ENCODE data around the gene PKD1. TPM values are rescaled to one million over a fixed set of nuclear protein-coding genes. Genes with fewer than 3 reads are reported as not detected.

The PKD1 gene
- total and polyA plus RNA-seq, 9 donors: 63.3 to 183 (median 153) TPM

DNA sequence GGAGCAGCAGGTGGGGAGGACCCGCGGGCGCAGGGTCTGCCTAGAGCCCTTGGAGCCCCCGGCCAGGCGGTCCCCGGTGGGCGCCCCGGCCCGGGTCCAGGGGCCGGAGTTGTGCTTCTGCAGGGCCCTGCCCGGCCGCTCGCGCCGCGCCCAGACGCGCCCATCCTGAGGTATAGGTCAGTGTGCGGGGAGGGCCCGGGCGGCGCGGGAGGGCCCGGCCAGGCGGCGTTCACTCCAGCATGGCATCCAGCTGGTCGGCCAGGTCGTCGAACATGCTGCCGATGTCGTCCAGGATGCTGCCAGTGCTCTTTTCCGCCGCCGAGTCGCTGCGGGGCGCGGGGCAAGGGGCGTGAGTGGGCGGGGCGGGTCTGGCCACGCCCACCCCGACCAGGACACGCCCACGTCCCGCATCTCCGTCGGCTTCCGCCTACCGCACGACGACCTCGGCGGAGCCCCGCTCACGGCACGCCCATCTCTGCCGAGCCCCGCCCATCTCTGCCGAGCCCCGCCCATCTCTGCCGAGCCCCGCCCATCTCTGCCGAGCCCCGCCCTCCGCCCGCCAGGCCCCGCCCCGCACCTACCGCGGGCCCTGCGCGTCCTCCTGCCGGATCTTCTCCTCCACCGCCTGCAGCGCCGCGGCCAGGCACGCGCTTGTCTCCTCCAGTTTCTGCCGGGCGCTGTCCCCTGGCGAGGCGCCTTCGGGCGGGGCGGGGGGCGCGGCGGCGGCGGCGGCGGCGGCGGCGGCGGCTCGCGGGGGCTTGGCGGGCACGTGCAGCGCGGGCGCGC is 42.8 kb upstream of the PKD1 start:
- no peaks in the 10 kb centered on the region for H3K27me3 ChIP-seq (ENCODE audit: control insufficient read depth, insufficient read depth, low read length)
- H3K36me3 ChIP-seq (ENCODE audit: control insufficient read depth, insufficient read depth, low read length): peaks cover 42% of the 10 kb centered on the region
- DNase-seq: peak; percentile 68
- no peak overlapping the region for H3K27ac ChIP-seq (ENCODE audit: low read length)
- WGBS (ENCODE audit: insufficient coverage): 23% methylated on average over 102 of the region's 106 CpGs
- no peak overlapping the region for H3K4me3 ChIP-seq (ENCODE audit: low read length)
- no peaks in the 10 kb centered on the region for H3K4me1 ChIP-seq (ENCODE audit: control insufficient read depth, insufficient read depth, low read length)
- H3K9me3 ChIP-seq (replicated peaks; ENCODE audit: control insufficient read depth, low read depth, low read length): no peaks in the 10 kb centered on the region

DNA sequence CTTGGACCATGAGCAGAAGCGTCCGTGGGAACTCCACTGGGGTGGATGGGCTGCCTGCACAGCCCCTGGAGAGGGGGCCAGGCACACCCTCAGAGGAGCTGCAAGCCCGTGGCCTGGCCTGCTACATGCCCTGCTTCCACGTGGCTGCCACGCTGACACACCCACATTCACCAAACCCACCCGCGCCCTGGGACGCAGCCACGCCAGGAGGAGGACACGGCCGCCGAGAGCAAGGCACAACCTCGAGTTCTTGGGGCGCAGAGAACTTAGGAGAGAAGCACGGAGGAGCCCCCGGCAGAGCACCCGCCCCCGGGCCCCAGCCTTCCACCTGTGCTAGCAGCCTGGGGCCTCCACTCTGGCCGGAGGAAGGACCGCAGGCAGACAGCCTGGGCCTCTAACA is 41.9 kb upstream of the PKD1 start:
- Histone ChIP-seq H3K4me1 (ENCODE audit: control insufficient read depth, insufficient read depth, low read length) (no peaks in the 10 kb centered on the region), H3K27ac (ENCODE audit: low read length) (no peak overlapping the region), H3K4me3 (ENCODE audit: low read length) (no peak overlapping the region), H3K9me3 (replicated peaks; ENCODE audit: control insufficient read depth, low read depth, low read length) (no peaks in the 10 kb centered on the region), H3K27me3 (ENCODE audit: control insufficient read depth, insufficient read depth, low read length) (no peaks in the 10 kb centered on the region), H3K36me3 (ENCODE audit: control insufficient read depth, insufficient read depth, low read length) (peaks cover 48% of the 10 kb centered on the region)
- WGBS (ENCODE audit: insufficient coverage): 84% methylated on average over 12 of the region's 20 CpGs
- no peak for DNase-seq

DNA sequence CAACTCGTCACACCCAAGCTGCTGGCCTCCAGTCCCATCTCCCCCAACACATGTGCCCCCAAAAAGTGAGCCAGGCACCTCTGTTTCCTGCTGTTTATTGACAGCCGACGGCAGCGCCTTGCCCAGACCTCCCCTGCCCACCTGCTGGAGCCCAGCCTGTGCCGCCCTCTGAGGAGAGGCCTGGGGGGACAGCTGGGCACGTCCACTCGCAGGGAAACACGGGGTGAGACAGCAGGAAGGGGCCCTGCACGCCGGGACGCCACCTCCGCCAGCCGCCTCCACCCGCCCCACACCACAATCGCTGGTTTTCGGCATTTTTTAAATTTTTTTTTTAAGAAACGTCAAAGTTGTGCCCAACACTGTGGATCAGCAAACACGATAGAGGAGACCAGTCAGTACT is 41.4 kb upstream of the PKD1 start:
- 79% methylated on average over 17 of the region's 18 CpGs for whole genome bisulfite sequencing (ENCODE audit: insufficient coverage)
- no peak for DNase-seq
- Histone ChIP-seq H3K36me3 (ENCODE audit: control insufficient read depth, insufficient read depth, low read length) (peaks cover 51% of the 10 kb centered on the region), H3K27me3 (ENCODE audit: control insufficient read depth, insufficient read depth, low read length) (no peaks in the 10 kb centered on the region), H3K4me3 (ENCODE audit: low read length) (no peak overlapping the region), H3K27ac (ENCODE audit: low read length) (no peak overlapping the region), H3K9me3 (replicated peaks; ENCODE audit: control insufficient read depth, low read depth, low read length) (no peaks in the 10 kb centered on the region), H3K4me1 (ENCODE audit: control insufficient read depth, insufficient read depth, low read length) (no peaks in the 10 kb centered on the region)

DNA sequence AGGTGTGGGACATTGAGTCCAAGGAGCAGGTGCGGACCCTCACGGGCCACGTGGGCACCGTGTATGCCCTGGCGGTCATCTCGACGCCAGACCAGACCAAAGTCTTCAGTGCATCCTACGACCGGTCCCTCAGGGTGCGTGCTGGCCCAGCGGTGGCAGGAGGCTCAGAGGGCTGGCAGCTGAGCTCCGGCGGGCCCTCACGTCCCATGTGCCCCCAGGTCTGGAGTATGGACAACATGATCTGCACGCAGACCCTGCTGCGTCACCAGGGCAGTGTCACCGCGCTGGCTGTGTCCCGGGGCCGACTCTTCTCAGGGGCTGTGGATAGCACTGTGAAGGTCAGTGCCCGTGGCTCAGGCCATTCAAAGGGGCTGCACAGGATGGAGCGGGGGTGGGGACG is 40.3 kb upstream of the PKD1 start:
- Histone ChIP-seq H3K27me3 (ENCODE audit: control insufficient read depth, insufficient read depth, low read length) (no peaks in the 10 kb centered on the region), H3K36me3 (ENCODE audit: control insufficient read depth, insufficient read depth, low read length) (peaks cover 61% of the 10 kb centered on the region), H3K9me3 (replicated peaks; ENCODE audit: control insufficient read depth, low read depth, low read length) (no peaks in the 10 kb centered on the region), H3K27ac (ENCODE audit: low read length) (no peak overlapping the region), H3K4me3 (ENCODE audit: low read length) (no peak overlapping the region), H3K4me1 (ENCODE audit: control insufficient read depth, insufficient read depth, low read length) (no peaks in the 10 kb centered on the region)
- no peak for DNase-seq
- WGBS (ENCODE audit: insufficient coverage): 92% methylated on average over 22 of the region's 23 CpGs

DNA sequence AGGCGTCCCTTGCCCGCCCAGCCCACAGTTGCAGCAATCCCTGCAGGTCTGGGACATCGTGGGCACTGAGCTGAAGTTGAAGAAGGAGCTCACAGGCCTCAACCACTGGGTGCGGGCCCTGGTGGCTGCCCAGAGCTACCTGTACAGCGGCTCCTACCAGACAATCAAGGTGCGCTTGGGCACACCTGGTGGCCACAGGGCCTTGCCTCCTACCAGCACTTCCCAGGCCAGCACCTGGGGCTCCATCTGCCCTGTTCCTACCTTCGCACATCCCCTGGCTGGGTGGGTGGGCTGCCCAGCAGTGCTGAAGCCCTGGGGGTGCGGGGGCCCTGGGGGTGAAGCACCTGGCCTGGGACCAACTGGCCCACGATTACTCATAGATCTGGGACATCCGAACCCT is 39.8 kb upstream of the PKD1 start:
- WGBS (ENCODE audit: insufficient coverage): 88% methylated on average over 10 of the region's 10 CpGs
- Histone ChIP-seq H3K4me1 (ENCODE audit: control insufficient read depth, insufficient read depth, low read length) (no peaks in the 10 kb centered on the region), H3K9me3 (replicated peaks; ENCODE audit: control insufficient read depth, low read depth, low read length) (no peaks in the 10 kb centered on the region), H3K36me3 (ENCODE audit: control insufficient read depth, insufficient read depth, low read length) (peaks cover 67% of the 10 kb centered on the region), H3K4me3 (ENCODE audit: low read length) (no peak overlapping the region), H3K27me3 (ENCODE audit: control insufficient read depth, insufficient read depth, low read length) (no peaks in the 10 kb centered on the region), H3K27ac (ENCODE audit: low read length) (no peak overlapping the region)
- no peak for DNase-seq

DNA sequence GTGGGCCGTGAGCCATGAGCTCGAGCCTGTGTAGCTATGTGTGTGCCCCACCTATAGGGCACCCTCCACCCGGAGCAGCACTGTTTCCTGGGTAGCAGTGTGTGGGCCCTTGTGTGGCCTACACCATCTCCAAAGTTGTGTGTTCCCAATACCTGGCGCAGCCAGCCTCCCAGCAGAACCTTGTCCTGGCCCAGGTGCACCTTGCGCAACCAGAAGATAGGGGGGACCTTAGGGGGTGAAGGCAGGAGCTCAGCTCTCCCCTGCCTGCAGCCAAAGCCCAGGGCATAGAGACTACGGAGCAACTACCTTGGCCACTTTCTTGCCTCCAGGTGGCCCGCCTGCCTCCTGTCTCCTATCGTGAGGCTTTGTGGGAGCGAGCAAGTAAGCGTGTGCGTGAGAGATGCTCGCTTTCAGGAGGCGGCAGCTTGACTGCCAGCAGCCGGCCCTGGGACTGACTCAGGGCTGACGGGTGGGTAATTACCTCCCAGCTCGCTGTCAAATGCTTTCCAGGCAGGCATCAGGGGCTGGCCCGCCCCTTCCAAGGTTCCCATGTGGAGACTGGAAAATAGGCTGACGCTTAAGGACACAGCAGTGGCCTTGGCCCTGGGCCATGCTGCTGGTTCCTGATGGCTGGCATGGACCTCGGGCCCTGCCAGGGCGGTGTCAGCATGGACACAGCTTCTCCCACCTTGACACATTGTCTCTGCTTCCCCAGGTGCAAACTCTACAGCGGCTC is 38.9 kb upstream of the PKD1 start:
- no peak overlapping the region for H3K27ac ChIP-seq (ENCODE audit: low read length)
- WGBS (ENCODE audit: insufficient coverage): 95% methylated on average over 20 of the region's 21 CpGs
- H3K27me3 ChIP-seq (ENCODE audit: control insufficient read depth, insufficient read depth, low read length): no peaks in the 10 kb centered on the region
- H3K4me3 ChIP-seq (ENCODE audit: low read length): no peak overlapping the region
- no peak for DNase-seq
- peaks cover 71% of the 10 kb centered on the region for H3K36me3 ChIP-seq (ENCODE audit: control insufficient read depth, insufficient read depth, low read length)
- peaks cover 4% of the 10 kb centered on the region for H3K4me1 ChIP-seq (ENCODE audit: control insufficient read depth, insufficient read depth, low read length)
- no peaks in the 10 kb centered on the region for H3K9me3 ChIP-seq (replicated peaks; ENCODE audit: control insufficient read depth, low read depth, low read length)

DNA sequence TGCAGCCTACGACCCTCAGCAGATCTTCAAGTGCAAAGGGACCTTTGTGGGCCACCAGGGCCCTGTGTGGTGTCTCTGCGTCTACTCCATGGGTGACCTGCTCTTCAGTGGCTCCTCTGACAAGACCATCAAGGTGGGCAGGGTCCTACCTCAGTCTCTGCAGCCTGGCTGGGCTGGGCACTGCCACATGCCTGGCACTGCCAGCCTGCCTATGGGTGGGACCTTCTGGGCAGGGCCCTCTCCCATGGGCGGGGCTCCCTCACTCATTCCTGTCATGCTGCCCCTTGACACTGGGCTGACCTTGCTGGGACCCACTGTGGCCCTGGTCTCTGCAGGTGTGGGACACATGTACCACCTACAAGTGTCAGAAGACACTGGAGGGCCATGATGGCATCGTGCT is 38.2 kb upstream of the PKD1 start:
- Histone ChIP-seq H3K4me1 (ENCODE audit: control insufficient read depth, insufficient read depth, low read length) (peaks cover 7% of the 10 kb centered on the region), H3K9me3 (replicated peaks; ENCODE audit: control insufficient read depth, low read depth, low read length) (no peaks in the 10 kb centered on the region), H3K27me3 (ENCODE audit: control insufficient read depth, insufficient read depth, low read length) (no peaks in the 10 kb centered on the region), H3K4me3 (ENCODE audit: low read length) (no peak overlapping the region), H3K27ac (ENCODE audit: low read length) (no peak overlapping the region), H3K36me3 (ENCODE audit: control insufficient read depth, insufficient read depth, low read length) (peaks cover 73% of the 10 kb centered on the region)
- 88% methylated on average over 3 of the region's 4 CpGs for WGBS (ENCODE audit: insufficient coverage)
- no peak for DNase-seq

DNA sequence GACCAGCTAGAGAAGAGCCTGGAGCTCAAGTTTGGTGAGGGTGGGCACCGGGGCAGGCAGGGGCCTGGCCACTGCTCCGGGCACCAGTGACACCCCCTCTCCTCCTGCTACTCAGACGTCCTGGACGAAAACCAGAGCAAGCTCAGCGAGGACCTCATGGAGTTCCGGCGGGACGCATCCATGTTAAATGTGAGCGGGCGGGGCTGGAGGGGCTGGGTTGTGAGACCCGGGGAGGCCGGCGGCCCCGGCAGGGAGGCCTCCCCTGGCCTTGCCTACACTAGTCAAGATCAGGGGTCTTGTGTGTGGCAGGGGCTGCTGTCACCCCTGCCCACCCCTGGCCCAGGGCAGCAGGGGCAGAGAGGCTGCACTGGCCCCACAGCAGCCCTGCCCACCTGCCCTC is 37.7 kb upstream of the PKD1 start:
- no peak for DNase-seq
- Histone ChIP-seq H3K4me3 (ENCODE audit: low read length) (no peak overlapping the region), H3K4me1 (ENCODE audit: control insufficient read depth, insufficient read depth, low read length) (peaks cover 7% of the 10 kb centered on the region), H3K36me3 (ENCODE audit: control insufficient read depth, insufficient read depth, low read length) (peaks cover 78% of the 10 kb centered on the region), H3K9me3 (replicated peaks; ENCODE audit: control insufficient read depth, low read depth, low read length) (no peaks in the 10 kb centered on the region), H3K27ac (ENCODE audit: low read length) (no peak overlapping the region), H3K27me3 (ENCODE audit: control insufficient read depth, insufficient read depth, low read length) (no peaks in the 10 kb centered on the region)
- WGBS (ENCODE audit: insufficient coverage): 81% methylated on average over 9 of the region's 14 CpGs

DNA sequence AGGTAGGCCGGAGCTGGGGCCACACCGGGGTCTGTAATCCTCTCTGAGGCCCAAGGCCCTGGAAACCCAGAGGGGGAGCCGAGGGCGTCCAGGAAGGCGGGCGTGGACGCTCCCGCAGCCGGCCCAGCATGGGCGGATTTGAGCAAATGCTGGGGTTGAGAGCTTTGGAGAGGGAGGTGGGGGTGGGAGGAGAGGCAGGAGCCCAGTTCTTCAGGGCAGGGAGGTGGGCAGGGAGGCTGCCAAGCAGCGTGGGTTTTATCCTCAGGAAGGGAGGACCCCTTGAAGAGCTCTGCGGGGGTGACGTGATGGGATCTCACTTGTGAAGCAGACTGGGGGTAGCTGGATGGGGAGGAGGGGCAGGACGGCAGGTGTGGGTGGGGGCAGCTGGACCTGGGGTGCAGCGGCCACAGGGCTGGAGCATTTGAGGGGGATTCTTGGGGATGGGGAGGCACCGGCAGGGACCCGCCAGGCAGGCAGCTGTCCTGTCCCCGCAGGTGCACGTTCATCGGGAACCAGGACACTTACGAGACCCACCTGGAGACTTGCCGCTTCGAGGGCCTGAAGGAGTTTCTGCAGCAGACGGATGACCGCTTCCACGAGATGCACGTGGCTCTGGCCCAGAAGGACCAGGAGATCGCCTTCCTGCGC is 37.1 kb upstream of the PKD1 start:
- Histone ChIP-seq H3K4me1 (ENCODE audit: control insufficient read depth, insufficient read depth, low read length) (peaks cover 7% of the 10 kb centered on the region), H3K27ac (ENCODE audit: low read length) (no peak overlapping the region), H3K4me3 (ENCODE audit: low read length) (no peak overlapping the region), H3K36me3 (ENCODE audit: control insufficient read depth, insufficient read depth, low read length) (peaks cover 82% of the 10 kb centered on the region), H3K27me3 (ENCODE audit: control insufficient read depth, insufficient read depth, low read length) (no peaks in the 10 kb centered on the region), H3K9me3 (replicated peaks; ENCODE audit: control insufficient read depth, low read depth, low read length) (no peaks in the 10 kb centered on the region)
- no peak for DNase-seq
- WGBS (ENCODE audit: insufficient coverage): 87% methylated on average over 27 of the region's 29 CpGs

DNA sequence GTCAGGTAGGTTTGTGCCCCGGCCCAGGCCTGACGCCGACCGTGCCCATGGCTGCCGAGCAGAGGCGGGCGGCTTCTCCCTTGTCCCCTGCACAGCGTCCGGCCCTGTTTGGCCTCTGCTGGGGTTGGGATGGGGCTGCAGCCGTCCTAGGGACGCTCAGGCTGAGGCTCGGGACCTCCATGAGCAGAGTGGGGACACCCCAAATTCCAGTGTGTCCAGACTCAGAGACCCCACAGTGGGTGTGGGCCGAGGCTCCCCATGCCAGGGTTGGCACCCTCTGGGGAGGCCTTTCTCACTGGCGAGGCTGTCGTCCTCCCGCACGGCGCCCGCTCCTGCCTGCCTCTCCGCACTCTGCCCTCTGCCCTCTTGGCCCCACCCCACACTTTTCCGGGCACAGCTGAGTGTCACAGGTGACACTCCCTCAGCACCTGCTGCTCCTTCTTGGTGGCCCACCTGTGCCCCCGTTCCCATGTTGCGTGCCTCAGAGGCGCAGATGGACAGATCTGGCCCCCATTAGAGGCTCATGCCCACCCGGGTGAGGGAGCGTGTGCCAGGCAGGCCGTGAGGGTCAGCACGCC is 36.0 kb upstream of the PKD1 start:
- 91% methylated on average over 28 of the region's 28 CpGs for WGBS (ENCODE audit: insufficient coverage)
- Histone ChIP-seq H3K4me3 (ENCODE audit: low read length) (no peak overlapping the region), H3K9me3 (replicated peaks; ENCODE audit: control insufficient read depth, low read depth, low read length) (no peaks in the 10 kb centered on the region), H3K27ac (ENCODE audit: low read length) (no peak overlapping the region), H3K36me3 (ENCODE audit: control insufficient read depth, insufficient read depth, low read length) (peaks cover 82% of the 10 kb centered on the region), H3K4me1 (ENCODE audit: control insufficient read depth, insufficient read depth, low read length) (peaks cover 7% of the 10 kb centered on the region), H3K27me3 (ENCODE audit: control insufficient read depth, insufficient read depth, low read length) (no peaks in the 10 kb centered on the region)
- DNase-seq: no peak
